Esophagus squamous epithelium (tissue), 4 donors: ENCODE data around the gene ATG4B.

Experiments used
- POLR2A ChIP-seq, 4 donors: fragments of 450-650 bp; IDR thresholded peaks; one replicate each; pipeline ENCODE4 v1.6.1; 2017; ENCODE audit warnings: antibody characterized with exemption in 4 of 4, mild to moderate bottlenecking in 4 of 4, moderate library complexity in 3 of 4
- TF ChIP-seq, protein P1 (sequence below), 6 experiments: fragments of 450-650 bp in 4 of 6; fragments of 200-600 bp in 2 of 6; sonication (generic) in 2 of 6; IDR thresholded peaks; one replicate each; pipeline ENCODE4 v1.5.1; 2016 to 2019; ENCODE audit warnings: antibody characterized with exemption in 6 of 6, mild to moderate bottlenecking in 4 of 6, moderate library complexity in 4 of 6

DNA sequence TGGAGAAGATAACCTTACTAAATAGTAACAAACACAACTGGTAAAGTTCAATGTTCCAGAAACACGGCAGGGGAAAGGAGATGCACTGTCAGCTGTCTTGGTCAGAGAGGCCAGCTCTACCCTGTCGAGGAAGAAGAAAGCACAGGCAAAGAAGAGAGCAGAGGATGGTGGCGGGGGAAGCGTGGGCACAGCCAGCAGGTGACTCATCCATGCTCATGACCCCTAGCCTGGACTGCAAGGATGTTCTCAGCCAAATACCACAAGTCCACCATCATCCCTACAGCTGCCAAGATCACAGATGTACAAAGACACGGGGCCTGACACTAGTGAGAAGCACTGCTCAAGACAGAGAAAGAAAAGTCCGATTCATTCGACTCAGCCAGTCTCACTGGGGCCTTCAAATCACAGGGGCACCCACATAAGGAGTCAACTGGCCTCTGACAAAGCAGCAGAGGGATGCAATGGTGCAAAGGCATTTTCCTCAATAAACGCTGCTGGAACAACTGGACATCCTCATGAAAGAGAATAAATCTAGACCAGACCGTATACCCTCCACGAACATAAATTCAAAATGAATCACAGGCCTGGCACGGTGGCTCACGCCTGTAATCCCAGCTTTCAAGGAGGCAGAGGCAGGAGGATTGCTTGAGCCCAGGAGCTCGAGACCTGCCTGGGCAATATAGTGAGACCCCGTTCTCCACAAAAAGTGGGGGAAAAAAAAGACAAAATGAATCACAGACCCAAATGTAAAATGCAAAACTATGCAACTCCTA, 43.5 kb downstream of the ATG4B start:
- TF ChIP-seq POLR2A (IDR thresholded peaks at IDR 0.05): no peak
- TF ChIP-seq, protein P1, sequence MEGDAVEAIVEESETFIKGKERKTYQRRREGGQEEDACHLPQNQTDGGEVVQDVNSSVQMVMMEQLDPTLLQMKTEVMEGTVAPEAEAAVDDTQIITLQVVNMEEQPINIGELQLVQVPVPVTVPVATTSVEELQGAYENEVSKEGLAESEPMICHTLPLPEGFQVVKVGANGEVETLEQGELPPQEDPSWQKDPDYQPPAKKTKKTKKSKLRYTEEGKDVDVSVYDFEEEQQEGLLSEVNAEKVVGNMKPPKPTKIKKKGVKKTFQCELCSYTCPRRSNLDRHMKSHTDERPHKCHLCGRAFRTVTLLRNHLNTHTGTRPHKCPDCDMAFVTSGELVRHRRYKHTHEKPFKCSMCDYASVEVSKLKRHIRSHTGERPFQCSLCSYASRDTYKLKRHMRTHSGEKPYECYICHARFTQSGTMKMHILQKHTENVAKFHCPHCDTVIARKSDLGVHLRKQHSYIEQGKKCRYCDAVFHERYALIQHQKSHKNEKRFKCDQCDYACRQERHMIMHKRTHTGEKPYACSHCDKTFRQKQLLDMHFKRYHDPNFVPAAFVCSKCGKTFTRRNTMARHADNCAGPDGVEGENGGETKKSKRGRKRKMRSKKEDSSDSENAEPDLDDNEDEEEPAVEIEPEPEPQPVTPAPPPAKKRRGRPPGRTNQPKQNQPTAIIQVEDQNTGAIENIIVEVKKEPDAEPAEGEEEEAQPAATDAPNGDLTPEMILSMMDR (IDR thresholded peaks at IDR 0.05): no peak
